22Rv1 (cell line): Measurements from ENCODE around the gene SPTLC3.

Experiments
- H3K27ac ChIP-seq: fragments of 450-650 bp; 2 replicates; pipeline ENCODE4 v1.5.1; 2017
- ZFX ChIP-seq: fragments of 450-650 bp; IDR thresholded peaks from 2 replicates; pipeline ENCODE4 v1.6.1; 2017; ENCODE audit warnings: antibody characterized with exemption, borderline replicate concordance
- TF ChIP-seq, protein P1 (sequence below): fragments of 450-650 bp; IDR thresholded peaks from 2 replicates; pipeline ENCODE4 v1.5.1; 2017; ENCODE audit warnings: mild to moderate bottlenecking

The SPTLC3 gene

DNA sequence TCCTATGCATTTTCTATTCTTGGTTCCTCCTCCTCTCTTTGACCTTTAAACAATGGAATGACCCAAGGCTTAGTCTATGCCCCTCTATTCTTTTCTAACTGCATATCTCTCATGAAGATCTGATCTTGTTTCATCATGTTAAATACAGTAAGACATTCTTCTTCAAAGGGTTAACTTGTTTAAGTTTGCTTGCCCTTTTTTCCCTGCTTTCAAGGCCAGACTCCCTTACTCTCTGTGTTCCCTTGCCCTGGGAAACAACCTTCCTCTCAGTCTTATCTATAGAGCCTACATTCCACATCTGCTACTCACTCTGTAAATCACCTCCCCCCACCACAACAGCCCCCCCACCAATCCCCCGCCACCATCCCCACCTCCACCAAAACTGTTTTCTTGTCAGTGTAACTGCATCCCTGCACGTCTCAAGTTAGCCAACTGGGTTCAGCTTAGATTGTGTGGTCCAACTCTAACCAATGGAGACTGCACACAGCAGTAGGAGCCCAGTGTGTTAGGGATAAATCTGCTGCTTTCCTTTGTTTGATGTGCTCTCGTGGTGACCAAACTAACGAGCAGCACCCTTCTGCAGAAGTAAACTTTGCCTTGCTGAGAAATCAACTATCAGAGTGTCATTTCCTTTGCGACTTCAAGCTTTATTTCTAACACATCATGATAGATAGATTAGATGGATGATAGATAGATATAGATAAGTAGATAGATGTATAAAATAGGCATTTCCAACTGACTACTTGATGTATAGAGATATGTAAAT is 12.6 kb downstream of the SPTLC3 start:
- TF ChIP-seq, protein P1, sequence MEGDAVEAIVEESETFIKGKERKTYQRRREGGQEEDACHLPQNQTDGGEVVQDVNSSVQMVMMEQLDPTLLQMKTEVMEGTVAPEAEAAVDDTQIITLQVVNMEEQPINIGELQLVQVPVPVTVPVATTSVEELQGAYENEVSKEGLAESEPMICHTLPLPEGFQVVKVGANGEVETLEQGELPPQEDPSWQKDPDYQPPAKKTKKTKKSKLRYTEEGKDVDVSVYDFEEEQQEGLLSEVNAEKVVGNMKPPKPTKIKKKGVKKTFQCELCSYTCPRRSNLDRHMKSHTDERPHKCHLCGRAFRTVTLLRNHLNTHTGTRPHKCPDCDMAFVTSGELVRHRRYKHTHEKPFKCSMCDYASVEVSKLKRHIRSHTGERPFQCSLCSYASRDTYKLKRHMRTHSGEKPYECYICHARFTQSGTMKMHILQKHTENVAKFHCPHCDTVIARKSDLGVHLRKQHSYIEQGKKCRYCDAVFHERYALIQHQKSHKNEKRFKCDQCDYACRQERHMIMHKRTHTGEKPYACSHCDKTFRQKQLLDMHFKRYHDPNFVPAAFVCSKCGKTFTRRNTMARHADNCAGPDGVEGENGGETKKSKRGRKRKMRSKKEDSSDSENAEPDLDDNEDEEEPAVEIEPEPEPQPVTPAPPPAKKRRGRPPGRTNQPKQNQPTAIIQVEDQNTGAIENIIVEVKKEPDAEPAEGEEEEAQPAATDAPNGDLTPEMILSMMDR, result no peak
- no peak for TF ChIP-seq ZFX
- no peak overlapping the region for H3K27ac ChIP-seq

DNA sequence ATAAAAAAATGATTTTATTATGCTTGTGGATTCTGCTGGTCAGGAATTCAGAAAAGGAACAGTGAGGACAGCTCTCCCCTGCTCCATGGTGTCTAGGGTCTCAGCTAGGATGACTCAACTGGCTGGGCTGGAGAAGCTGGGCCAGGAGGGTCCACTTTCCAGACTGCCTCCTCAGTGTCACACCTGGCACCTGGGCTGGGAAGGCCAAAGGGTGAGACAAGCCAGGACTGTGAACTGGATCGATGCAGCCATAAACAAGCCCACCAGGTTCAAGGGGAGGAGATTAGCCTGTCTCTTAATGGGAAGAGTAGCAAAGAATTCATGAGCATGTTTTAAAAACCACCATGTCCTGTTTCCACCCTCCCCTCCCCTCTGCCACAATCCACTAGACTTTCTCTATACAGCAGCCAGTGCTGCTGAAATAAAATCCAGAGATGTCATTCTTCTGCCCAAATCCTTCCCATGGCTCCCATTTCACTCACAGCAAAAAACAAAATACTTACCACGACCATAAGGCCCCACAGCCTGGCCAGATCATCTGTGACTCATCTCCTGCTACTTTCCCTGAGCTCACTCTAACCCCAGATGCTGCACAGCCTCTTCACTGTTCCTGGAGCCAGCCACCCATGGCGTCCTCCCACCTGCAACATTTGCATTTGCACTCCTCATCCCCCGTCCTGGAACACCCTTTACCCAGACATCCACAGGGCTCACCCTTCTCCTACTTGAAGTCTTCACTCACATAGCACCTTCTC is 13.8 kb downstream of the SPTLC3 start:
- no peak overlapping the region for H3K27ac ChIP-seq
- TF ChIP-seq ZFX, result no peak
- TF ChIP-seq, protein P1, result no peak

DNA sequence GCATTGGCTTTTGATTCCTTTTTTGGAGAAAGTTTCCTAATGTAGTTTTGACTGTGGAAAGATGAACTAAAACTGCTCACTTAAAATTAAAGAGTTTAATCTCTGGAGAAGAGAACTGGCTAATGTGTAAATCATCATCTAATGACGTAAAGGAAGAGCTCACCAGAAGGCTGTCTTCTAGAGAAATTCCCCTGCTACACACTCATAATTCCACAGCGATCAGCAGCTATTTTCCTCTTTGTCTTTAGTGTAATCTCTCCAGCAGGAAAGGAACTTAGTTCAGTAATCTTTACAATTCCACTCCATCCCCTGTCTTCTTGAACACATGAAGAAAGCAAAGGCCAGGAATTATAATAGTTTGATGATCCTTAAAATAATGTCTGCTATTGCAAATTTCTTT is 15.8 kb downstream of the SPTLC3 start:
- TF ChIP-seq ZFX, result no peak
- TF ChIP-seq, protein P1, result no peak
- H3K27ac ChIP-seq, result no peak overlapping the region

- H3K27ac ChIP-seq, result no peak overlapping the region
- TF ChIP-seq, protein P1, result no peak
Measured at GRCh38 chr20:13025181-13025580, 16.4 kb downstream of the SPTLC3 start.

GRCh38 chr20:13028001-13028400 is 19.2 kb downstream of the SPTLC3 start:
- H3K27ac ChIP-seq, result no peak overlapping the region
- TF ChIP-seq ZFX, result no peak
- TF ChIP-seq, protein P1, result no peak

- TF ChIP-seq ZFX, result no peak
- TF ChIP-seq, protein P1, result no peak
- no peak overlapping the region for H3K27ac ChIP-seq
Measured at GRCh38 chr20:13028673-13029072, 19.9 kb downstream of the SPTLC3 start.

- H3K27ac ChIP-seq, result no peak overlapping the region
- TF ChIP-seq, protein P1, result no peak
- no peak for TF ChIP-seq ZFX
Measured at GRCh38 chr20:13029687-13030375, 21.1 kb downstream of the SPTLC3 start.
